Retinal pigment epithelial cell (primary cell): Measurements from ENCODE around the gene PRCC.

ENCODE experiments used
- DNase-seq: peaks from one replicate; pipeline ENCODE4 v3.0.0-alpha.2; 2010; ENCODE audit warnings: low read depth
- H3K4me3 ChIP-seq: 2 replicates; pipeline ENCODE4 v1.5.1; 2011; ENCODE audit warnings: mild to moderate bottlenecking, low read length, control low read depth, moderate library complexity
- CTCF ChIP-seq: conservative IDR thresholded peaks from 2 replicates; pipeline ENCODE4 v1.5.1; 2011; ENCODE audit warnings: low read depth, low read length, control low read depth, inconsistent platforms

The PRCC gene

GRCh38 chr1:156812293-156812990, 45.1 kb downstream of the PRCC start:
- DNase-seq: no peak
- no peak for TF ChIP-seq CTCF
- H3K4me3 ChIP-seq: no peak overlapping the region

- peak overlapping the region; percentile 40 for H3K4me3 ChIP-seq
- no peak for TF ChIP-seq CTCF
Observed at GRCh38 chr1:156813298-156813697, 46.0 kb downstream of the PRCC start.

DNA sequence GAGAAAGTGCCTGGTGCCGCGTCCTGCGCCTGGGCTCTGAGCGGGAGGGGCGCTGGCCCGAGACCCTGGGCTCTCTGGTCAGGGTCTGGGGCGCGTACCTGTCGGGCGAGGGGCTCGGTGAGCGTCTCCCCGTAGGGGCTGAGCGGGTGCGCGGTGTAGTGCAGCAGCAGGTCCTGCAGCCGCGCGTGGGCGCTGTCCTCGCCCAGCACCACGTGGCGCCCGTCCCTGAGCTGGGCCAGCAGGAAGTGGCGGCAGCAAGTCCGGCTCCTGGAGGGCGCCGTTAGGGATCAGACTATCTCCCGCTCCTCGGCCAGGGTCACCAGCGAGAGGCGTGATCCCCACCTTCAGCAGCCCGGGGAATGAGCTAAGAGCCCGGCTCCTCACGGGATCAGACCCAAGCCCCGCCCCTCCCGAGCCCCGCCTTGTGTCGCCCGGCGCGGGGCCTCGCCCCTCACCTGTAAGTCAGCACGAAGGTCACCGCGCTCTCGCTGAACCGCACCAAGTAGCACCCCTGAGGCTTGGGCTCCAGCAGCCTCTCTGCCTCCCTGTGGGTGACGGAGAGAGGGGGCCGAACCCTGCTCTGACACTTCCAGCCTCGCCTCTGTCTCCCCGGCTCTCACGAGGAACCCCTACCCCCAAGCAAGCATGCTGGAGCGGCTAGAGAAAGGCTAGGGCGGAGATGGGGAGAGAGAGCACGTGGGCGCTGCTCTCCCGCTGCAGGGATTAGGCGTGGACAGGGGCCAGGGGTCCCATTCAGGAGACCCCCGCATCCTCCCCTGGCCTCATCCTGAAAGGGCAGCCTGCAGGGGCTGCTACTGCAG, 46.6 kb downstream of the PRCC start:
- H3K4me3 ChIP-seq: peak overlapping the region; percentile 40
- no peak for DNase-seq
- peak; percentile 63 for TF ChIP-seq CTCF

More at GRCh38 chr1:156813298-156813697, 46.0 kb downstream of the PRCC start:
- DNase-seq: no peak

- TF ChIP-seq CTCF: no peak
- no peak for DNase-seq
- no peak overlapping the region for H3K4me3 ChIP-seq
Observed at GRCh38 chr1:156814571-156815260, 47.4 kb downstream of the PRCC start.

- no peak for DNase-seq
- H3K4me3 ChIP-seq: no peak overlapping the region
- no peak for TF ChIP-seq CTCF
Observed at GRCh38 chr1:156815307-156815826, 48.0 kb downstream of the PRCC start.

- no peak for DNase-seq
- H3K4me3 ChIP-seq: no peak overlapping the region
- TF ChIP-seq CTCF: no peak
Observed at GRCh38 chr1:156815961-156816422, 48.7 kb downstream of the PRCC start.
